ENCODE measurements around the gene ITGA1. TPM values are rescaled to one million over a fixed set of nuclear protein-coding genes. Genes with fewer than 3 reads are reported as not detected.
A peak's percentile ranks its signal among the peaks of the same experiment; 100 is the strongest.

Gene ITGA1
- total RNA-seq, 1 experiment from 2014 or later = 1.6 TPM

DNA sequence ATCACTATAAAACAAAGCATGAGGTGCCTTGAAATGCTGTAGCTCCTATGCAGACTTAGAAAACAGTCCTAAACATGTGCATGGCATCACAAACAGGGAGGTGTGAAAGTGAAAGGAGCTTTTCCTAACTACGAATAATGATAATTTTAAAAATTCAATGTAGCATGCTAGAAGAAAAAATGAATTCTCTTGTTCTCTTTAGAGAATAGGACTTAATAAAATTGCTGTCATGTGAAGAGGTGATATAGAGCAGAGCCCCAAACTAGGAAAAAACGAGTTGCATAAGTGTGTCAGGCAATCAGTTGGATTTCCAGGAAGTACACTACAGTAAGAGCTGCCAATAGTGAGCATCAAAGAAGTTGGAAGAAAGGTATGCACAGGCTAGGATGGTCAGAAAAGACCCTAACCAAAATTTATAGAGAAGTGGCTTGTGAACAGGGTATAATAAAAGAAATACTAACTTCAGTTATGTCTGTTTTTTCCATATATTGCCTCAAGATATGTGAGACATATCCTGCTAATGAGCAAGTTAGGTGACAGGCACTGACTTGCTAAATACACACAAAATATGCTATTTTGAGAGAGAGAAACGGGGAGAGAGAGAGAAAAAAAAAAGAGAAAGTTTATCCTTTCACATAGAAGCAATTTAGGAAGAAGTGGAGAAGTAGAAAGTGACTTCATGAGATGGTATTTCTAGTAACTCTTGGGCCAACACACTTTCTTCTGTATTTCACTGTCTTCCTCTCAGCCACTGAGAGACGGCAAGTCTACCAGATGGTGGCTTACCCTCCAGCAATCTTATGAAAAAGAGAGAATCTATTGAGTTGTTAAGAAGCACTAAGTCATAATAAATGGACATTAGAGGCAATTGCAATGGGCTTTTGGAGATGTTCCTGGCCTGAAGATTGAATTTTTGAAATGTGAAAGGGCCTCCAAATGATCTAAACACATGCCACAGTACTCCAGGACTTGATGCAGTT is 219.5 kb downstream of the ITGA1 start:
- intact Hi-C loops (cut with micrococcal nuclease; ENCODE audit: unreplicated experiment) (no loop called here), in situ Hi-C loops (cut with HindIII; ENCODE audit: low pct_unique_long_range_greater_than_20kb, low sequenced_read_pairs) (no loop called here)
- no TSS peak for BruUV-seq (replicated peaks)
- no peak for DNase-seq (ENCODE audit: low read depth, low spot score)
- Histone ChIP-seq H3K4me3 (ENCODE audit: low read depth in 2 of 2, low read length in 2 of 2) (peak overlapping the region in 1 of 2 experiments; percentile 28; a peak in 1 of 4 replicates), H3K36me3 (ENCODE audit: control insufficient read depth, insufficient read depth, low read length) (no peaks in the 10 kb centered on the region; the same call in 1 of the 2 replicates), H3K27ac (ENCODE audit: low read length) (peak overlapping the region; percentile 46), H3K9me3 (ENCODE audit: control insufficient read depth, insufficient read depth, low read depth, low read length) (no peaks in the 10 kb centered on the region), H3K27me3 (ENCODE audit: control insufficient read depth, insufficient read depth, low read length) (no peaks in the 10 kb centered on the region), H3K4me1 (ENCODE audit: control insufficient read depth, insufficient read depth, low read length) (peaks cover 56% of the 10 kb centered on the region)
- ChIA-PET CTCF (no interaction called here), POLR2A (no interaction called here)
- no peak for TF ChIP-seq POLR2AphosphoS5 (IDR thresholded peaks at IDR 0.05; ENCODE audit: low read depth, low read length)
- TF ChIP-seq, protein P1, sequence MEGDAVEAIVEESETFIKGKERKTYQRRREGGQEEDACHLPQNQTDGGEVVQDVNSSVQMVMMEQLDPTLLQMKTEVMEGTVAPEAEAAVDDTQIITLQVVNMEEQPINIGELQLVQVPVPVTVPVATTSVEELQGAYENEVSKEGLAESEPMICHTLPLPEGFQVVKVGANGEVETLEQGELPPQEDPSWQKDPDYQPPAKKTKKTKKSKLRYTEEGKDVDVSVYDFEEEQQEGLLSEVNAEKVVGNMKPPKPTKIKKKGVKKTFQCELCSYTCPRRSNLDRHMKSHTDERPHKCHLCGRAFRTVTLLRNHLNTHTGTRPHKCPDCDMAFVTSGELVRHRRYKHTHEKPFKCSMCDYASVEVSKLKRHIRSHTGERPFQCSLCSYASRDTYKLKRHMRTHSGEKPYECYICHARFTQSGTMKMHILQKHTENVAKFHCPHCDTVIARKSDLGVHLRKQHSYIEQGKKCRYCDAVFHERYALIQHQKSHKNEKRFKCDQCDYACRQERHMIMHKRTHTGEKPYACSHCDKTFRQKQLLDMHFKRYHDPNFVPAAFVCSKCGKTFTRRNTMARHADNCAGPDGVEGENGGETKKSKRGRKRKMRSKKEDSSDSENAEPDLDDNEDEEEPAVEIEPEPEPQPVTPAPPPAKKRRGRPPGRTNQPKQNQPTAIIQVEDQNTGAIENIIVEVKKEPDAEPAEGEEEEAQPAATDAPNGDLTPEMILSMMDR (IDR thresholded peaks at IDR 0.05) = no peak
- TF ChIP-seq TCF7L2 (IDR thresholded peaks at IDR 0.05; ENCODE audit: low read depth, low read length) = no peak
- TF ChIP-seq, protein P2, sequence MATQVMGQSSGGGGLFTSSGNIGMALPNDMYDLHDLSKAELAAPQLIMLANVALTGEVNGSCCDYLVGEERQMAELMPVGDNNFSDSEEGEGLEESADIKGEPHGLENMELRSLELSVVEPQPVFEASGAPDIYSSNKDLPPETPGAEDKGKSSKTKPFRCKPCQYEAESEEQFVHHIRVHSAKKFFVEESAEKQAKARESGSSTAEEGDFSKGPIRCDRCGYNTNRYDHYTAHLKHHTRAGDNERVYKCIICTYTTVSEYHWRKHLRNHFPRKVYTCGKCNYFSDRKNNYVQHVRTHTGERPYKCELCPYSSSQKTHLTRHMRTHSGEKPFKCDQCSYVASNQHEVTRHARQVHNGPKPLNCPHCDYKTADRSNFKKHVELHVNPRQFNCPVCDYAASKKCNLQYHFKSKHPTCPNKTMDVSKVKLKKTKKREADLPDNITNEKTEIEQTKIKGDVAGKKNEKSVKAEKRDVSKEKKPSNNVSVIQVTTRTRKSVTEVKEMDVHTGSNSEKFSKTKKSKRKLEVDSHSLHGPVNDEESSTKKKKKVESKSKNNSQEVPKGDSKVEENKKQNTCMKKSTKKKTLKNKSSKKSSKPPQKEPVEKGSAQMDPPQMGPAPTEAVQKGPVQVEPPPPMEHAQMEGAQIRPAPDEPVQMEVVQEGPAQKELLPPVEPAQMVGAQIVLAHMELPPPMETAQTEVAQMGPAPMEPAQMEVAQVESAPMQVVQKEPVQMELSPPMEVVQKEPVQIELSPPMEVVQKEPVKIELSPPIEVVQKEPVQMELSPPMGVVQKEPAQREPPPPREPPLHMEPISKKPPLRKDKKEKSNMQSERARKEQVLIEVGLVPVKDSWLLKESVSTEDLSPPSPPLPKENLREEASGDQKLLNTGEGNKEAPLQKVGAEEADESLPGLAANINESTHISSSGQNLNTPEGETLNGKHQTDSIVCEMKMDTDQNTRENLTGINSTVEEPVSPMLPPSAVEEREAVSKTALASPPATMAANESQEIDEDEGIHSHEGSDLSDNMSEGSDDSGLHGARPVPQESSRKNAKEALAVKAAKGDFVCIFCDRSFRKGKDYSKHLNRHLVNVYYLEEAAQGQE (IDR thresholded peaks at IDR 0.05; ENCODE audit: insufficient read depth in 1 of 2, low read depth in 2 of 2, low read length in 1 of 2) = no peak
- TF ChIP-seq SIN3A (IDR thresholded peaks at IDR 0.05; ENCODE audit: borderline replicate concordance, insufficient read depth, low read depth, low read length) = no peak
- no peak for ATAC-seq

- Histone ChIP-seq H3K4me1 (ENCODE audit: control insufficient read depth, insufficient read depth, low read length) (peaks cover 56% of the 10 kb centered on the region), H3K4me3 (ENCODE audit: low read depth in 2 of 2, low read length in 2 of 2) (no peak overlapping the region), H3K9me3 (ENCODE audit: control insufficient read depth, insufficient read depth, low read depth, low read length) (no peaks in the 10 kb centered on the region), H3K27me3 (ENCODE audit: control insufficient read depth, insufficient read depth, low read length) (no peaks in the 10 kb centered on the region), H3K36me3 (ENCODE audit: control insufficient read depth, insufficient read depth, low read length) (no peaks in the 10 kb centered on the region; the same call in 1 of the 2 replicates), H3K27ac (ENCODE audit: low read length) (peak overlapping the region; percentile 46)
- ATAC-seq (peak; percentile 54), DNase-seq (ENCODE audit: low read depth, low spot score) (no peak)
- TF ChIP-seq, protein P1 (IDR thresholded peaks at IDR 0.05) = no peak
- TF ChIP-seq, protein P2 (IDR thresholded peaks at IDR 0.05; ENCODE audit: insufficient read depth in 1 of 2, low read depth in 2 of 2, low read length in 1 of 2) = no peak
- TF ChIP-seq TCF7L2 (IDR thresholded peaks at IDR 0.05; ENCODE audit: low read depth, low read length) (no peak), POLR2AphosphoS5 (IDR thresholded peaks at IDR 0.05; ENCODE audit: low read depth, low read length) (no peak), SIN3A (IDR thresholded peaks at IDR 0.05; ENCODE audit: borderline replicate concordance, insufficient read depth, low read depth, low read length) (no peak)
- POLR2A ChIA-PET = no interaction called here
- CTCF ChIA-PET = no interaction called here
- in situ Hi-C loops (cut with HindIII; ENCODE audit: low pct_unique_long_range_greater_than_20kb, low sequenced_read_pairs) = no loop called here
- no TSS peak for BruUV-seq (replicated peaks)
- intact Hi-C loops (cut with micrococcal nuclease; ENCODE audit: unreplicated experiment) = no loop called here
Observed at GRCh38 chr5:53008751-53009150, 221.0 kb downstream of the ITGA1 start.

All from Panc1 (cell line).